WTC11 (cell line): Measurements from ENCODE around the gene SLC17A9. TPM values are rescaled to one million over a fixed set of nuclear protein-coding genes. Genes with fewer than 3 reads are reported as not detected.

ENCODE experiments used
- ATAC-seq: fragments of 200-7000 bp; cut with Tn5 transposase; 2 replicates; pipeline ENCODE4 v1.10.0; 2021; ENCODE audit warnings: mild to moderate bottlenecking, moderate library complexity
- CTCF ChIA-PET: fragments of 300-600 bp; sonication (Branson Sonifier 250); formaldehyde crosslinking; loops from one replicate; lab custom pipeline; 2021; ENCODE audit warnings: antibody characterized with exemption; lab: Charles Lee
- POLR2A ChIA-PET: fragments of 350-600 bp; sonication (Branson Sonifier 250); formaldehyde crosslinking; loops from one replicate; lab custom pipeline; 2021; ENCODE audit warnings: antibody characterized with exemption; lab: Charles Lee
- DNase-seq: peaks from one replicate; pipeline ENCODE4 v3.0.0; 2021; ENCODE audit warnings: low spot score
- H3K27ac Mint-ChIP-seq: 2 replicates; pipeline ENCODE4 v1.8.0; 2021; ENCODE audit warnings: mixed read lengths
- H3K27me3 Mint-ChIP-seq: 2 replicates; pipeline ENCODE4 v1.8.0; 2021; ENCODE audit warnings: low read depth, mild to moderate bottlenecking, moderate library complexity, mixed read lengths
- H3K36me3 Mint-ChIP-seq: 2 replicates; pipeline ENCODE4 v1.8.0; 2021; ENCODE audit warnings: mixed read lengths
- H3K4me1 Mint-ChIP-seq: 2 replicates; pipeline ENCODE4 v1.8.0; 2022; ENCODE audit warnings: mixed read lengths
- H3K4me3 Mint-ChIP-seq: 2 replicates; pipeline ENCODE4 v1.8.0; 2021; ENCODE audit warnings: mild to moderate bottlenecking, moderate library complexity, mixed read lengths
- H3K9me3 Mint-ChIP-seq: 2 replicates; pipeline ENCODE4 v1.8.0; 2021; ENCODE audit warnings: mixed read lengths
- ATF1 ChIP-seq: sonication (generic); formaldehyde crosslinking; IDR thresholded peaks from 2 replicates; pipeline ENCODE4 v1.8.1; 2023; ENCODE audit warnings: mild to moderate bottlenecking, moderate library complexity, missing genetic modification reagents
- CBFB ChIP-seq: sonication (generic); formaldehyde crosslinking; IDR thresholded peaks from 2 replicates; pipeline ENCODE4 v1.8.1; 2022; ENCODE audit warnings: mild to moderate bottlenecking, low read depth, missing genetic modification reagents
- CREB1 ChIP-seq: sonication (generic); formaldehyde crosslinking; IDR thresholded peaks from 2 replicates; pipeline ENCODE4 v1.8.0; 2023; ENCODE audit warnings: mild to moderate bottlenecking, missing genetic modification reagents
- CTCF ChIP-seq: fragments of 200-600 bp; IDR thresholded peaks from 2 replicates; pipeline ENCODE4 v1.8.0; 2022; ENCODE audit warnings: antibody characterized with exemption
- GABPB1 ChIP-seq: sonication (generic); formaldehyde crosslinking; IDR thresholded peaks from 2 replicates; pipeline ENCODE4 v1.8.1; 2023; ENCODE audit warnings: mild to moderate bottlenecking, missing genetic modification reagents
- GRHL2 ChIP-seq: fragments of 250-450 bp; sonication (Bioruptor Pico); IDR thresholded peaks from 2 replicates; pipeline ENCODE4 v1.8.0; 2022; ENCODE audit warnings: mild to moderate bottlenecking, moderate library complexity; ENCODE audit not compliant: insufficient replicate concordance, severe bottlenecking
- HMGXB4 ChIP-seq: sonication (generic); formaldehyde crosslinking; IDR thresholded peaks from 2 replicates; pipeline ENCODE4 v1.8.1; 2023; ENCODE audit warnings: mild to moderate bottlenecking, moderate library complexity, missing genetic modification reagents
- NR3C1 ChIP-seq: sonication (generic); formaldehyde crosslinking; conservative IDR thresholded peaks from 2 replicates; pipeline ENCODE4 v1.8.1; 2023; ENCODE audit warnings: low read depth, mild to moderate bottlenecking, missing genetic modification reagents
- SP1 ChIP-seq: sonication (generic); formaldehyde crosslinking; conservative IDR thresholded peaks from 2 replicates; pipeline ENCODE4 v1.8.1; 2022; ENCODE audit warnings: missing genetic modification reagents
- ZBTB21 ChIP-seq: sonication (generic); formaldehyde crosslinking; IDR thresholded peaks from 2 replicates; pipeline ENCODE4 v1.8.1; 2023; ENCODE audit warnings: mild to moderate bottlenecking, missing genetic modification reagents, borderline replicate concordance
- ZBTB43 ChIP-seq: sonication (generic); formaldehyde crosslinking; IDR thresholded peaks from 2 replicates; pipeline ENCODE4 v1.8.1; 2023; ENCODE audit warnings: mild to moderate bottlenecking, missing genetic modification reagents
- ZNF121 ChIP-seq: sonication (generic); formaldehyde crosslinking; IDR thresholded peaks from 2 replicates; pipeline ENCODE4 v1.8.0; 2023; ENCODE audit warnings: missing genetic modification reagents
- ZNF232 ChIP-seq: sonication (generic); formaldehyde crosslinking; IDR thresholded peaks from 2 replicates; pipeline ENCODE4 v1.8.0; 2022; ENCODE audit warnings: mild to moderate bottlenecking, missing genetic modification reagents
- ZNF671 ChIP-seq: fragments of 250-450 bp; sonication (Bioruptor Pico); IDR thresholded peaks from 2 replicates; pipeline ENCODE4 v1.8.0; 2021; ENCODE audit warnings: mild to moderate bottlenecking
- total RNA-seq: library from RNA; stranded (reverse); gene quantifications from 3 replicates; pipeline ENCODE4 v1.2.3, GENCODE V29; 2021
- TF ChIP-seq, protein P1 (sequence below): fragments of 250-450 bp; sonication (Bioruptor Pico); IDR thresholded peaks from 2 replicates; pipeline ENCODE4 v1.9.0; 2021; ENCODE audit warnings: mild to moderate bottlenecking, borderline replicate concordance
- TF ChIP-seq, protein P2 (sequence below): sonication (generic); formaldehyde crosslinking; IDR thresholded peaks from 2 replicates; pipeline ENCODE4 v1.8.1; 2023; ENCODE audit warnings: mild to moderate bottlenecking, missing genetic modification reagents, moderate library complexity
- TF ChIP-seq, protein P3 (sequence below): sonication (generic); formaldehyde crosslinking; IDR thresholded peaks from 2 replicates; pipeline ENCODE4 v1.8.1; 2022; ENCODE audit warnings: missing genetic modification reagents, borderline replicate concordance

Gene SLC17A9
- total RNA-seq, 1 experiment from 2014 or later = 41.7 TPM

DNA sequence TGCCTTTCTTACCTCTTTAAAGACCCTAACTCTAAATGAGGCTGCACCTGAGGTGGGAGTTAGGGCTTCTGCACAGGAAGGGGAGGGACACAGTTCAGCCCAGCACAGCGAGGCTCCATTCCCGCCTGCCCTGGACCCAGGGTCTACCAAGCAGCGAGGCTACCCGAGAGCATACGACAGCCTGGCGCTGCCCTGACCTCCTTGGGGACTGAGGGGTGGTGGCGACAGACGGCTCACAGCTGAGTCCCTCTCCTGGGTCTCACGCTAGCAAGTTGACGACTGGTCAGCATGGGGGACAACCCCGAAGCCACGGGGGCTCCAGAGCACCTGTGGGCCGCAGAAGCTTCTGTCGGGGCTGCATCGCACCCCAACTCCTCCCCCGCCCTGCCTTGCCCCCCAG, 24.4 kb downstream of the SLC17A9 start:
- CTCF ChIA-PET = interaction anchor here (1.7 kb wide), 1 partner anchor 30 kb away, joined by 4 read pairs; the partner anchor contains the start of gene BHLHE23
- TF ChIP-seq ZNF671 (CRISPR knock-in tag) (no peak), ZBTB43 (CRISPR knock-in tag) (no peak), CREB1 (CRISPR knock-in tag) (no peak), CBFB (CRISPR knock-in tag) (no peak), ZBTB21 (CRISPR knock-in tag) (no peak), GRHL2 (no peak), ZNF232 (CRISPR knock-in tag) (no peak), ATF1 (CRISPR knock-in tag) (no peak), NR3C1 (CRISPR knock-in tag) (no peak), HMGXB4 (CRISPR knock-in tag) (no peak), SP1 (CRISPR knock-in tag) (no peak), CTCF (no peak), GABPB1 (no peak), ZNF121 (CRISPR knock-in tag) (no peak)
- TF ChIP-seq, protein P1, sequence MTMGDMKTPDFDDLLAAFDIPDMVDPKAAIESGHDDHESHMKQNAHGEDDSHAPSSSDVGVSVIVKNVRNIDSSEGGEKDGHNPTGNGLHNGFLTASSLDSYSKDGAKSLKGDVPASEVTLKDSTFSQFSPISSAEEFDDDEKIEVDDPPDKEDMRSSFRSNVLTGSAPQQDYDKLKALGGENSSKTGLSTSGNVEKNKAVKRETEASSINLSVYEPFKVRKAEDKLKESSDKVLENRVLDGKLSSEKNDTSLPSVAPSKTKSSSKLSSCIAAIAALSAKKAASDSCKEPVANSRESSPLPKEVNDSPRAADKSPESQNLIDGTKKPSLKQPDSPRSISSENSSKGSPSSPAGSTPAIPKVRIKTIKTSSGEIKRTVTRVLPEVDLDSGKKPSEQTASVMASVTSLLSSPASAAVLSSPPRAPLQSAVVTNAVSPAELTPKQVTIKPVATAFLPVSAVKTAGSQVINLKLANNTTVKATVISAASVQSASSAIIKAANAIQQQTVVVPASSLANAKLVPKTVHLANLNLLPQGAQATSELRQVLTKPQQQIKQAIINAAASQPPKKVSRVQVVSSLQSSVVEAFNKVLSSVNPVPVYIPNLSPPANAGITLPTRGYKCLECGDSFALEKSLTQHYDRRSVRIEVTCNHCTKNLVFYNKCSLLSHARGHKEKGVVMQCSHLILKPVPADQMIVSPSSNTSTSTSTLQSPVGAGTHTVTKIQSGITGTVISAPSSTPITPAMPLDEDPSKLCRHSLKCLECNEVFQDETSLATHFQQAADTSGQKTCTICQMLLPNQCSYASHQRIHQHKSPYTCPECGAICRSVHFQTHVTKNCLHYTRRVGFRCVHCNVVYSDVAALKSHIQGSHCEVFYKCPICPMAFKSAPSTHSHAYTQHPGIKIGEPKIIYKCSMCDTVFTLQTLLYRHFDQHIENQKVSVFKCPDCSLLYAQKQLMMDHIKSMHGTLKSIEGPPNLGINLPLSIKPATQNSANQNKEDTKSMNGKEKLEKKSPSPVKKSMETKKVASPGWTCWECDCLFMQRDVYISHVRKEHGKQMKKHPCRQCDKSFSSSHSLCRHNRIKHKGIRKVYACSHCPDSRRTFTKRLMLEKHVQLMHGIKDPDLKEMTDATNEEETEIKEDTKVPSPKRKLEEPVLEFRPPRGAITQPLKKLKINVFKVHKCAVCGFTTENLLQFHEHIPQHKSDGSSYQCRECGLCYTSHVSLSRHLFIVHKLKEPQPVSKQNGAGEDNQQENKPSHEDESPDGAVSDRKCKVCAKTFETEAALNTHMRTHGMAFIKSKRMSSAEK (CRISPR knock-in tag) = no peak
- TF ChIP-seq, protein P2, sequence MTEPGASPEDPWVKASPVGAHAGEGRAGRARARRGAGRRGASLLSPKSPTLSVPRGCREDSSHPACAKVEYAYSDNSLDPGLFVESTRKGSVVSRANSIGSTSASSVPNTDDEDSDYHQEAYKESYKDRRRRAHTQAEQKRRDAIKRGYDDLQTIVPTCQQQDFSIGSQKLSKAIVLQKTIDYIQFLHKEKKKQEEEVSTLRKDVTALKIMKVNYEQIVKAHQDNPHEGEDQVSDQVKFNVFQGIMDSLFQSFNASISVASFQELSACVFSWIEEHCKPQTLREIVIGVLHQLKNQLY = no peak
- TF ChIP-seq, protein P3, sequence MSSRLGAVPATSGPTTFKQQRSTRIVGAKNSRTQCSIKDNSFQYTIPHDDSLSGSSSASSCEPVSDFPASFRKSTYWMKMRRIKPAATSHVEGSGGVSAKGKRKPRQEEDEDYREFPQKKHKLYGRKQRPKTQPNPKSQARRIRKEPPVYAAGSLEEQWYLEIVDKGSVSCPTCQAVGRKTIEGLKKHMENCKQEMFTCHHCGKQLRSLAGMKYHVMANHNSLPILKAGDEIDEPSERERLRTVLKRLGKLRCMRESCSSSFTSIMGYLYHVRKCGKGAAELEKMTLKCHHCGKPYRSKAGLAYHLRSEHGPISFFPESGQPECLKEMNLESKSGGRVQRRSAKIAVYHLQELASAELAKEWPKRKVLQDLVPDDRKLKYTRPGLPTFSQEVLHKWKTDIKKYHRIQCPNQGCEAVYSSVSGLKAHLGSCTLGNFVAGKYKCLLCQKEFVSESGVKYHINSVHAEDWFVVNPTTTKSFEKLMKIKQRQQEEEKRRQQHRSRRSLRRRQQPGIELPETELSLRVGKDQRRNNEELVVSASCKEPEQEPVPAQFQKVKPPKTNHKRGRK (CRISPR knock-in tag) = no peak
- TF ChIP-seq, all 79 proteins: peak for 0
- Mint-ChIP-seq H3K4me3 (no peak overlapping the region), H3K4me1 (peaks cover 32% of the 10 kb centered on the region), H3K36me3 (no peaks in the 10 kb centered on the region), H3K27ac (no peak overlapping the region), H3K9me3 (no peaks in the 10 kb centered on the region), H3K27me3 (peaks cover 44% of the 10 kb centered on the region)
- no peak for DNase-seq
- no peak for ATAC-seq
- POLR2A ChIA-PET = no interaction called here
